GM21786 (cell line): ENCODE results near the gene PARD3B.

Source experiments
- ATAC-seq: cut with Tn5 transposase; IDR thresholded peaks from one replicate; pipeline ENCODE4 v1.9.1; 2021; ENCODE audit not compliant: unreplicated experiment

PARD3B gene

GRCh38 chr2:204586444-204587180, 41.3 kb downstream of the PARD3B start:
- ATAC-seq, result no peak

DNA sequence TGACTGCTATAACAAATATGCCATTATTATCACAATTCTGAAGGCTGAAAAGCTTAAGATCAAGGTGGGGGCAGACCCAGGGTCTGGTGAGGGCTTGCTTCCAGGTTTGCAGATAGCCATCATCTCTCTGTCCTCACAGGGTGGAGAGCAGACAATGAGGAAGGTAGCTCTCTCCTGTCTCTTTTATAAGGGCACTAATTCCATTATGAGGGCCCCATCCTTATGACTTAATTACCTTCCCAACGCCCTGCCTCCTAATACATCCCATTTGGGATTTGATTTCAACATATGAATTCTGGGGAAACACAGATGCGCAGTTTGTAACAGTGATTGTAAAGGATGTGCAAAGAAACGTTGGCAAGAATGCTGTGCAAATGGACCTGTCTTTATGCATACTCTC, 44.8 kb downstream of the PARD3B start:
- no peak for ATAC-seq

DNA sequence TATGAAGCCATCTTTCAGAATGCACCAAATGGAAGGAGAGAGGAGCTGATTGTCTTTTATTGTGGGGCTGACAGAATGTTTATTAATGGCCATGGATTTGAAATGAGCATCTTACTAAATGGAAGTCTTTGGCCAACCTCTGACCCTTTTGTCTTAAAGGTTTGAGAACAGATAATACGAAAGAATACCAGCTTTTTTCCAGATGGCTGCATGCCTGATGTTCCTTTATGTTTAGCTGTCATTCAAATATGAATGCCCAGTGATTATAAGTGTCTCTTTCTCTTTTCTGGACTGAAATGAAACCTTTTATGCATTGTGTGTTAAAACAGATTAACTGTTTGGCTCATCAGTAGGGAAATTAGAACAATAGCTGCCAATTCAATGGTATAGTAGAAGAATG, 46.0 kb downstream of the PARD3B start:
- ATAC-seq, result no peak

DNA sequence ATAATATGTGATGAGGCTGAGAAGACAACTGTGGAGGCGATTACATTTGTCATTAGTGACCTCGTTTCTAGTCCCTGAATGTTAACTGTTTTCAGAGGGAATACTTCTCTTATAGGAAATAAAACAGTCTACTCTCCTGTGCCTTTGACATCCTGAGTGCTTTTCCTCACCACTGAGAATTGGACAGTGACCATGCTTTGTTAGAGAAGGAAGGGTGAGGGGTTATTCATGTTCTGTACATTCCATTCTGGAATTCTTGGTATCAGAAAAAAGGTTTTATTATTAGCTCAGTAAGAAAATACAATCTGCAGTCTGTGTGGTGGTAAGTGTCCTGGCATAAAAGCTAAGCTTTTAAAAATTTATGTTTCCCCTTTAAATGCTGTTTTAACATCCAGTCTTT, 58.8 kb downstream of the PARD3B start:
- ATAC-seq, result no peak

DNA sequence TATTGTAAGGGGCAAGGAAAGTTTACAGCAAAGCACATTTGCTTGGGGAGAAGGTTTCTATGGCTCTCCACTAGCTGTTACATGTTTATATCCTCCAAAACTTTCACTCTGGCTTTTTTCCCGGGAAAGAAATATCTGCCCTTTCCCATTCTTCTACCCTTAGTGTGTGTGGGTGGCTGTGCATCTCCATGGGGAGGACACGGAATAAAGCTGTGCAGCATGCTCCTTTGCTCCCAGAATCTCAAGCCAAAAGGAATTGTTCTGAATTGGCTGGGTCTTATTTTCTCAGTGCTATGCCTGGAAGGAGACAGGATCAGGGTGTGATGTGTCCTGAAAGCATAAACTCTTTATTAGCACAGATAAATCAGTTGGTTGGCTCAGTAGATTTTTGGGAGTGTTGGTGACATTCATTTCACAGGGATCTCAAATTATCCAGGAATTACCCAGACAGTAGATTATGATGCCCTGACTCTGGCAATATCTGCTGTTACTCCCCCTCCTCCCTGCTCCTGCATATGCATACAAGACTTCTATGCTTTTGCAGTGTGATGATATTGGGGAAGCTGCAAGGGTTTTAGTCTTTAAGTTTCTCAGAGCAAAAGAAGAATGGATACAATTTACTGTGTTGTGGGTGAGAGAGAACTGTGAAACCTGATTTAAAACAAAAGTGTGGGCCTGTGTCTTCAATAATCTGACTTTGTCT, 63.1 kb downstream of the PARD3B start:
- ATAC-seq, result no peak

DNA sequence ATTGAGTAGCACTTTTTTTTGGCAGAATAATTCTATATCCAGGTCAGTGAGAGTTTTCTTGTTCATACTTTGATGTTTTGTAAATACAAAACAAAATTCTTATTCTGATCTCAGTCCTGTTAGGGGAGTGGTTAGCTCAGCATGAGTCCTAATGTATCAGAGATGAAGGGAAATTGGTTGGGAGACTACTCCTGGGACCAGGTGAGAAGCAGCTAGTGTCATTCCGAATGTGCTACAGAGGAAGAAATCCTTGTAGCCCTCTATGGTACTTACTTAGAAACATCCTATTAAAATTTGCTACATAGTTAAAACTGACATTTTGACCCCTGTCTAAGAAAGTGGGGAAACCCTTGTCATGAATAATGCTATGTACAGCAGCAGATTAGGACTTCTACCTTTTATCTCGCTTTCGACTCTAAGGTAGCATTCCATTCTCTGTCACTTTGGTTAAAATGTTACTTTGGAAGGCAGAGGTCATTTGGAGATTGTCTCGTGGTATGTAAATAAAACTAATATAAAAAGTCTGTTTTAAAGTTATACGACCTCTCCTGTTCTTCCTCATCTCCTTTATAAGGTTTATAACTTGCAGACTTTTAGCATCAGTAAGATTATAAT, 65.8 kb downstream of the PARD3B start:
- ATAC-seq, result no peak

DNA sequence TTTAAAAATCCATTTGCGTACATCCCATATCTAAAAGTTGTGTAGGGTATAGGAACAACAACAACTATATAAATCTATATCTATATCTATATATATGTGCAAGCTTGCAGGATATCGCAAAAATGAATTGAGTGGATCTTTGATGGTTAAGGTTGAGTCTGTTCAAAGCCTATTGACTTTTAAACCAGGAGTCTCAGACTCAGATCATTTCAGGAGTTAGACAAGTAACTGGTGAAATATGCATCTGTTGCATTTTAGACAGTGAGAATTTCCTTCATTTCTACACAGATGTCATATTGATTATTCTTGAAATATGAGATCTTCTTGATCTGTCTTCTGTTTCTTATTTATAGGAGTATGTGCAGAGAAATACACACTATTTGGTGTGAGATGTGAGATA, 66.5 kb downstream of the PARD3B start:
- ATAC-seq, result no peak

DNA sequence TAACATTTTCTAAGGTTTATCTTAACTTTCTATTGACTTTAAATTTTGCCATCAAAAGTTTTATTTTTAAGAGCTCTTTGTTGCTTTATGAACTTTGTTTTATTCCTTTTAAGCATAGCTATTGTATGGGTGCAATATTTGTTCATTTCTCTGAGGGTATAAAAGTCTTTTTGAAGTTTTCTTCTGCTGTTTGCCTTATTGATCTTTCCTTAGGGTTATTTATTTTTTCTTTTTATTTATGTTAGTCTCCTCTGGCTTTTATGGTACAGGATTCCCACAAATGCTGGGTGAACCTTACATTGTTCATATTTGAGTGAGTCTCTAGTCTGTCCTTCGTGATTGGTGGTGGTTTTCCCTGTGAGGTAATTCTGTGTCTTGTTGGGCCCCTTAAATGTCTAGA, 68.4 kb downstream of the PARD3B start:
- ATAC-seq, result no peak

DNA sequence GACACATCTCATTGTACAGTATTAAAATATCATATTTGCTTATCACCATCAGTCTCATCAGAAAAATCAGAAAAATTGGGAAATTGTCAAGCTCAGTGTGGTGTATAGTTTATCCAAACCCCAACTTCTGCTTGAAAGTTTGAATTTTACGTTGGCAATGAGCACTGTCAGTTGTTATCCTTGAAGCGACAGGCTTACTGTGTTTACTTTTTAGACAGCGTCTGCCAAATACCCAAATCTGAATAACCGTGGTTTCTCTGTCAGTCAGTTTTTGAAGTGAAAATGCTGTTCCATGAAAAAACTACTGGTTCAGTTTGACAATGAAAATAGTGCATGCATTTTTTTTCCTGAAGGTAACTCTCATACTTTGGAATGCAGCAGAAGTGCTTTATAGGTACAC, 70.2 kb downstream of the PARD3B start:
- ATAC-seq, result no peak

DNA sequence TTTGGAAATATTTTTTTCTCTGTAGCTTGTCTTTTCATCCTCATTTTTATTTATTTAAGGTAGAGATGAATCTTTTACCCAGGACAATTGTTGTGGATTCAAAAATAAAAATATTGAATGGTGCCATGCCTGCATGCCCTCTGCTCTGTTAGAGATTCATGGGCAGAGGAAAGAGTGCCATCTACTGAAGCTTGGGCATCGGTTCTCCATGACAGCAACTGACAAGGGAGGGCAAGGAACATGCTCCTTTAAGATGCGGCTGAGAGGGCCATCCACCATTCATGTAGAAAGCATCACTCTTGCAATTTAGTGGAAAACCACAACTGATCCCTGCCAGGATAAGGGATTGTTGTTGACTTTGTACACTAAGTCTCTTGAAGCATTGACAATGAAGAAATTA, 79.9 kb downstream of the PARD3B start:
- no peak for ATAC-seq

DNA sequence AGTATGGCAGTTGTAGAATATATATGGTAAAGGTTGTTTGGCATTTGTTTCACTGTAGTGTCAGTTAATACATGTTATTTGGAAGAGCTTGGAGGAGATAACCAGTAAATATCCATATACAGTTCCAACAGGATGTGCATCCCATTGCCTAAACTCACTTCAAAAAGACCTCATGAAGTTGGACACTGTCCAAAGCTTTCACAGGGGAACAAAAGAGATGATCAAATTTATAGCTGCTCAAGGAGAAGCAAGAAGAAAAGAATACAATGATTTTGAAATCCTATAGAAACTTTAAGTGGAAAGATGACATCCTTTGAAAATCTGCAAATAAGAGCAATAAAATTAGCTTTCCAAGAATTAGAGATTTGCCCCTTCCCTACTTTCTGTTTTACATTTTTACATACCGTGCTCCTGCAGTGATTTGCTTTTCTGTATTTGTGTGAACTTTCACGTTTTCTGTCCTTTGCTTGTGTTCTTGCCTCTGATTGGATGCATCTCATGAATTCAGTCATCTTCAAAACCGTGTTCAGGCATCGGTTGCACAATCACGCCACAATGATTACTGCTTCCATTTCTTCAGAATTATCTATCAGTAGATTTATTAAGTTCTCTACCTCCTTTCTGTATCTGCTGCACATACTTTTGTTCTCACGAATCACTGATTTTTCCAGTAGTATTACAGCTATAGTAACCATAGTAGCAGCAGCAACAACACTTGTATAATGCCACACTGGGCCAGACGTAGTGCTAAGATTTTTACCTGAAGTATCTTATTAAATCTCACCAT, 83.8 kb downstream of the PARD3B start:
- no peak for ATAC-seq

DNA sequence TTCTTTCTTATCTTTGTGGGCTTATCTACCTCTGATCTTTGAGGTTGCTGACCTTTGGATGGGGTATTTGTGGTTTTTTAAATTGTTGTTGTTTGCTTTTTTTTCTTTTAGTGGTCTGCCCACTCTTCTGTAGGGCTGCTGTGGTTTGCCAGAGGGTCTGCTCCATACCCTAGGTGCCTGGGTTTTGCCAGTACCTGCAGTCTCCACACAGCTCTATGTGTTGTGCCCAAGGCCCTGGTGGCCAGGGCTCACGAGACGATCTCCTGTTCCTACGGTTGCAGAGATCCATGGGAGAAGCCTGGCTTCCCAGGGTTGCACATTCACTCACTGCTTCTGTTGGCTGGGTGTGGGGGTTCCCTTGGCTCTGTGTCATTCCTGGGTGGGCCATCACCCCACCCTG, 87.1 kb downstream of the PARD3B start:
- no peak for ATAC-seq

- no peak for ATAC-seq
Observed at GRCh38 chr2:204634564-204634963, 89.3 kb downstream of the PARD3B start.

GRCh38 chr2:204635478-204635877, 90.2 kb downstream of the PARD3B start:
- no peak for ATAC-seq

DNA sequence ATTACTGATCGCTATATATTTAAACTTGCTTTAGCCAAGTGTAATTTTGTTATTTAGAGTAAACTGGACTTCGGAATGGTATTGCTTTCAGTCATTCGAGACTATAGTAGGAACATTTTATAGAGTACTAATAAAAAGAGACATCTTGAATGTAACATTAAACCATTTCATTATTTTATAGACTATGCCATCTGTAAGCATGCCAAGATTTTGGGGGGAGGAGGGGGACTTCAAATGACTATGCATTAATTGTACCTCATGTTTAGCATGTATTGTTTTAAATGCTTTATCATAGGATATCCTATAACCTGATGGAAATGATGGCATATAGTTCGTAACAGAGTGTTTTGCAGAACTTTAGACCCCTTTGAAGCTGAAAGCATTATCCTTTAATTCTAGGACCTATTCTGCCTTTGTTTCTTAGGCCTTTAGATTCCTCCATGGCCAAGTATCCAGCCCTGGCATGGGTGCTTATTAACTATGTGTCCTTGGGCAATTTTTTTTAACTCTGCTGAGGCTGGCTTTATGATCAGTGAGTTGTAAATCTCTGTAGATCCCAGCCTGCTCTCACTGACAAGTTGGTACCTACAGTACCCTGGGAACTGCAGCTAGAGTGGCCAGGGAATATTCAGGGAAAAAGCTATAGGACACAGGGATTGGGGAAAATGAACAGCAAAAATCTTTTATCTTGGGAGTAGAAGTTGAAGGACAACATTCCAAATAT, 93.4 kb downstream of the PARD3B start:
- no peak for ATAC-seq

DNA sequence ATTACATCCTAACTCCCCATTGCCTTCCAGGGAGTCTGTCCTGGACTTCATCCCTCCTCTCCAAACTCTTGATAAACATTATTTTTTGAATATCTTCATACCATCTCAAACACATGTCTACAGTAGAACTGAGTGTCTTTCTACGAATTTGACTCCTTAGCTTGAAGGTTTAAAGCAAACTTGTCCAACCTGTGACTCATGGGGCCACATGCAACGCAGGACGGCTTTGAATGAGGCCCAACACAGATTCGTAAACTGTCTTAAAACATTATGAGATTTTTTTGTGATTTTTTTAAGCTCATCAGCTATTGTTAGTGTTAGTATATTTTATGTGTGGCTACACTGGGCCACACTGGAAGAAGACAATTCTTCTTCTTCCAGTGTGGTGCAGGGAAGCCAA, 98.1 kb downstream of the PARD3B start:
- ATAC-seq, result no peak

- no peak for ATAC-seq
Observed at GRCh38 chr2:204645018-204645773, 99.9 kb downstream of the PARD3B start.

DNA sequence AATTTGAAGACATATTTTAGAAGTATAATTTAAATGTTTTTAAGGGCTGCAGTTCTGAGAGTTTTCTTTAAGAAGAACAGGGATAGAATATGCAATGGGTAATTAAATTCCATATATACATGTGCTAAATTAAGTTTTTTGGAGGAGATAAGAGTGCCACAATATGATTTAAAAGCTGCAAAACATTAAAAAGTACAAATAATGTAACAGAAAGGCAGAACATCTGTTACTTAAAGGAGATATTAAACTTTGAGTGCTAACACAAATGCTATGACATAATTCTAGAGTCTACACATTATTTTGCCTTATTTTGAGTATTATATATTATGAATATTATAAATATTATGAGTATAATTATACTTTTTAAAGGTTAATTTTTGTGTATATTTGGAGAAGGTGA, 102.4 kb downstream of the PARD3B start:
- no peak for ATAC-seq

GRCh38 chr2:204650611-204651010, 105.3 kb downstream of the PARD3B start:
- ATAC-seq, result no peak

DNA sequence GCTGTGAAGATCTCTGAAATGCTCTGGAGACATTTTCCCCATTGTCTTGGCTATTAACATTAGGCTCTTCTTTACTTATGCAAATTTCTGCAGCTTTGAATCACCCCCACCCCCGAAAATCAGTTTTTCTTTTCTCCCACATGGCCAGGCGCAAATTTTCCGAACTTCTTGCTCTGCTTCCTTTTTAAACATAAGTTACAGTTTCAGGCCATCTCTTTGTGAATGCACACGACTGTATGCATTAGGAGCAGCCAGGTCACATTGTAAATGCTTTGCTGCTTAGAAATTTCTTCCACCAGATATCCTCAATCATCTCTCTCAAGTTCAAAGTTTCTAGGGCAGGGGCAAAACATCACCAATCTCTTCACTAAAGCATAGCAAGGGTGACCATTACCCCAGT, 106.8 kb downstream of the PARD3B start:
- no peak for ATAC-seq
